C4-2B (cell line): ENCODE results near the gene TRMT2A.

Source experiments
- CTCF ChIP-seq: fragments of 450-650 bp; conservative IDR thresholded peaks from 2 replicates; pipeline ENCODE4 v1.5.1; 2017; ENCODE audit warnings: mild to moderate bottlenecking
- ZFX ChIP-seq: fragments of 450-650 bp; IDR thresholded peaks from 2 replicates; pipeline ENCODE4 v1.6.1; 2017

- no peak for TF ChIP-seq CTCF
- TF ChIP-seq ZFX, result no peak
Observed at GRCh38 chr22:20124083-20124787, 7.2 kb upstream of the TRMT2A start.
